ENCODE measurements around the gene PDE4D.

Gene PDE4D

GRCh38 chr5:59185757-59186385 is 707.7 kb downstream of the PDE4D start:
- DNase-seq (ENCODE audit: low spot score): no peak

- DNase-seq (ENCODE audit: low spot score): no peak
These were observed 708.8 kb downstream of the PDE4D start for GRCh38 chr5:59184769-59185168.

GRCh38 chr5:59182760-59183159 is 710.8 kb downstream of the PDE4D start:
- no peak for DNase-seq (ENCODE audit: low spot score)

GRCh38 chr5:59180515-59180914 is 713.0 kb downstream of the PDE4D start:
- DNase-seq (ENCODE audit: low spot score): no peak

GRCh38 chr5:59179704-59180103 is 713.8 kb downstream of the PDE4D start:
- no peak for DNase-seq (ENCODE audit: low spot score)

GRCh38 chr5:59178482-59178881 is 715.0 kb downstream of the PDE4D start:
- no peak for DNase-seq (ENCODE audit: low spot score)

- no peak for DNase-seq (ENCODE audit: low spot score)
These were observed 715.5 kb downstream of the PDE4D start for GRCh38 chr5:59178071-59178470.

GRCh38 chr5:59177644-59178043 is 715.9 kb downstream of the PDE4D start:
- no peak for DNase-seq (ENCODE audit: low spot score)

- DNase-seq (ENCODE audit: low spot score): peak; percentile 74
These were observed 719.2 kb downstream of the PDE4D start for GRCh38 chr5:59174248-59174844.

GRCh38 chr5:59173578-59173977 is 719.9 kb downstream of the PDE4D start:
- peak; percentile 20 for DNase-seq (ENCODE audit: low spot score)

- DNase-seq (ENCODE audit: low spot score): no peak
These were observed 722.4 kb downstream of the PDE4D start for GRCh38 chr5:59171131-59171530.

- DNase-seq (ENCODE audit: low spot score): no peak
These were observed 723.8 kb downstream of the PDE4D start for GRCh38 chr5:59169768-59170150.

GRCh38 chr5:59169081-59169767 is 724.3 kb downstream of the PDE4D start:
- DNase-seq (ENCODE audit: low spot score): no peak

- no peak for DNase-seq (ENCODE audit: low spot score)
These were observed 725.5 kb downstream of the PDE4D start for GRCh38 chr5:59168067-59168466.

- DNase-seq (ENCODE audit: low spot score): no peak
These were observed 729.3 kb downstream of the PDE4D start for GRCh38 chr5:59164041-59164830.

GRCh38 chr5:59161221-59162105 is 732.1 kb downstream of the PDE4D start:
- DNase-seq (ENCODE audit: low spot score): no peak

- DNase-seq (ENCODE audit: low spot score): no peak
These were observed 734.7 kb downstream of the PDE4D start for GRCh38 chr5:59158637-59159391.

GRCh38 chr5:59158165-59158564 is 735.4 kb downstream of the PDE4D start:
- no peak for DNase-seq (ENCODE audit: low spot score)

GRCh38 chr5:59157068-59157467 is 736.5 kb downstream of the PDE4D start:
- DNase-seq (ENCODE audit: low spot score): no peak

GRCh38 chr5:59152701-59153245 is 740.8 kb downstream of the PDE4D start:
- no peak for DNase-seq (ENCODE audit: low spot score)

Data from SK-N-DZ (cell line).